Caco-2 (cell line): ENCODE data around the gene KRABD2.
A peak's percentile ranks its signal among the peaks of the same experiment; 100 is the strongest.

ENCODE experiments used
- BruUV-seq: library from RNA; stranded (reverse); fragments of 400-500 nt; replicated peaks from 2 replicates; lab custom pipeline; 2021; lab: Mats Ljungman, UMichigan
- CTCF ChIA-PET: fragments of 300-600 bp; sonication (Branson Sonifier 250); formaldehyde crosslinking; loops from one replicate; lab custom pipeline; 2022; ENCODE audit warnings: antibody characterized with exemption; lab: Charles Lee
- POLR2A ChIA-PET: fragments of 300-600 bp; sonication (Branson Sonifier 250); formaldehyde crosslinking; loops from one replicate; lab custom pipeline; 2022; ENCODE audit warnings: antibody characterized with exemption; lab: Charles Lee
- DNase-seq, 2 experiments: peaks; one replicate each; pipeline versions ENCODE4 v3.0.0 to v3.0.0-alpha.2; 2020 to 2022
- H3K27me3 ChIP-seq: replicated peaks from 2 replicates; pipeline ENCODE4 v1.6.0; 2011; ENCODE audit warnings: low read length; ENCODE audit not compliant: control insufficient read depth, insufficient read depth
- H3K36me3 ChIP-seq: 2 replicates; pipeline ENCODE4 v1.5.1; 2011; ENCODE audit warnings: low read length; ENCODE audit not compliant: control insufficient read depth, insufficient read depth
- H3K4me1 ChIP-seq: fragments of 250-450 bp; sonication (Bioruptor Pico); 2 replicates; pipeline ENCODE4 v1.5.1; 2020; ENCODE audit warnings: mild to moderate bottlenecking
- H3K4me3 ChIP-seq: 2 replicates; pipeline ENCODE4 v1.5.1; 2011; ENCODE audit warnings: low read depth, mild to moderate bottlenecking, control low read depth, low read length
- H3K9me3 ChIP-seq: fragments of 250-450 bp; sonication (Bioruptor Pico); 2 replicates; pipeline ENCODE4 v1.5.1; 2020; ENCODE audit warnings: mild to moderate bottlenecking, moderate library complexity
- H3K27ac Mint-ChIP-seq: one replicate; pipeline ENCODE4 v1.8.0; 2022; ENCODE audit warnings: mixed read lengths; ENCODE audit not compliant: unreplicated experiment
- H3K27me3 Mint-ChIP-seq: one replicate; pipeline ENCODE4 v1.8.0; 2022; ENCODE audit warnings: mixed read lengths; ENCODE audit not compliant: insufficient read depth, unreplicated experiment
- H3K36me3 Mint-ChIP-seq: one replicate; pipeline ENCODE4 v1.8.0; 2022; ENCODE audit warnings: mild to moderate bottlenecking, mixed read lengths; ENCODE audit not compliant: insufficient read depth, unreplicated experiment
- H3K4me1 Mint-ChIP-seq: one replicate; pipeline ENCODE4 v1.8.0; 2022; ENCODE audit warnings: low read depth, mixed read lengths; ENCODE audit not compliant: unreplicated experiment
- H3K4me3 Mint-ChIP-seq: one replicate; pipeline ENCODE4 v1.8.0; 2022; ENCODE audit warnings: mild to moderate bottlenecking, moderate library complexity, mixed read lengths; ENCODE audit not compliant: unreplicated experiment
- H3K9me3 Mint-ChIP-seq: one replicate; pipeline ENCODE4 v1.8.0; 2022; ENCODE audit warnings: mixed read lengths; ENCODE audit not compliant: unreplicated experiment
- CTCF ChIP-seq, 2 experiments: fragments of 200-600 bp in 1 of 2; IDR thresholded peaks; 1 replicate in 1 of 2; 2 replicates in 1 of 2; pipeline versions ENCODE4 v1.5.1 to v1.8.0; 2011 to 2022; ENCODE audit warnings: antibody characterized with exemption in 1 of 2, control low read depth in 1 of 2, inconsistent platforms in 1 of 2, low read depth in 1 of 2, low read length in 1 of 2, mild to moderate bottlenecking in 1 of 2, moderate library complexity in 1 of 2; ENCODE audit not compliant: insufficient read depth in 1 of 2, severe bottlenecking in 1 of 2, unreplicated experiment in 1 of 2
- intact Hi-C: fragments of 100-400 bp; cut with micrococcal nuclease; formaldehyde crosslinking; loops from one replicate; pipeline ENCODE4 v1.10.0; 2022; ENCODE audit not compliant: unreplicated experiment

The KRABD2 gene

GRCh38 chr17:8410883-8411238 lies 34.4 kb upstream of the KRABD2 start:
- no TSS peak for BruUV-seq
- no peaks in the 10 kb centered on the region for H3K36me3 ChIP-seq
- H3K27me3 Mint-ChIP-seq, result no peaks in the 10 kb centered on the region
- no peaks in the 10 kb centered on the region for H3K4me1 Mint-ChIP-seq
- ChIA-PET CTCF (interaction anchor here (0.7 to 1.4 kb wide), 8 partner anchors 9 to 375 kb away, joined by 3 to 13 read pairs (median 4); partner anchors contain the start of gene NDEL1), POLR2A (interaction anchor here (1.0 kb wide), 1 partner anchor 27 kb away, joined by 5 read pairs; no protein-coding TSS in a partner anchor)
- no peak overlapping the region for H3K4me3 ChIP-seq
- intact Hi-C loops, result loop anchor here (10.0 kb wide), 1 partner anchor 334 kb away; the partner anchor contains the start of gene CCDC42
- H3K4me3 Mint-ChIP-seq, result no peak overlapping the region
- H3K4me1 ChIP-seq, result no peaks in the 10 kb centered on the region
- DNase-seq, result no peak
- H3K36me3 Mint-ChIP-seq, result peaks cover 5% of the 10 kb centered on the region
- no peaks in the 10 kb centered on the region for H3K27me3 ChIP-seq
- H3K9me3 Mint-ChIP-seq, result no peaks in the 10 kb centered on the region
- H3K27ac Mint-ChIP-seq, result no peak overlapping the region
- no peaks in the 10 kb centered on the region for H3K9me3 ChIP-seq
- no peak for TF ChIP-seq CTCF (IDR thresholded peaks at IDR 0.05; ENCODE audit: insufficient read depth in 1 of 2, low read depth in 1 of 2, low read length in 1 of 2, severe bottlenecking in 1 of 2, unreplicated experiment in 1 of 2)

GRCh38 chr17:8409966-8410882 lies 33.7 kb upstream of the KRABD2 start:
- ChIA-PET CTCF (interaction anchor here (0.6 to 1.4 kb wide), 9 partner anchors 10 to 376 kb away, joined by 3 to 13 read pairs (median 4); partner anchors contain the start of gene NDEL1), POLR2A (interaction anchor here (1.0 kb wide), 1 partner anchor 27 kb away, joined by 5 read pairs; no protein-coding TSS in a partner anchor)
- Mint-ChIP-seq H3K4me1 (no peaks in the 10 kb centered on the region), H3K27me3 (no peaks in the 10 kb centered on the region), H3K4me3 (no peak overlapping the region), H3K36me3 (peaks cover 5% of the 10 kb centered on the region), H3K27ac (no peak overlapping the region), H3K9me3 (no peaks in the 10 kb centered on the region)
- intact Hi-C loops, result loop anchor here (10.0 kb wide), 1 partner anchor 335 kb away; the partner anchor contains the start of gene CCDC42
- no peaks in the 10 kb centered on the region for H3K27me3 ChIP-seq
- H3K4me1 ChIP-seq, result no peaks in the 10 kb centered on the region
- BruUV-seq, result no TSS peak
- H3K4me3 ChIP-seq, result no peak overlapping the region
- no peaks in the 10 kb centered on the region for H3K36me3 ChIP-seq
- no peaks in the 10 kb centered on the region for H3K9me3 ChIP-seq
- peak; percentile 58 for TF ChIP-seq CTCF (IDR thresholded peaks at IDR 0.05; ENCODE audit: insufficient read depth in 1 of 2, low read depth in 1 of 2, low read length in 1 of 2, severe bottlenecking in 1 of 2, unreplicated experiment in 1 of 2)
- DNase-seq, result peak; percentile 77

GRCh38 chr17:8408371-8408770 lies 31.9 kb upstream of the KRABD2 start:
- no TSS peak for BruUV-seq
- Mint-ChIP-seq H3K27me3 (no peaks in the 10 kb centered on the region), H3K4me3 (no peak overlapping the region), H3K4me1 (no peaks in the 10 kb centered on the region), H3K36me3 (peaks cover 5% of the 10 kb centered on the region), H3K9me3 (no peaks in the 10 kb centered on the region), H3K27ac (no peak overlapping the region)
- CTCF ChIA-PET, result no interaction called here
- no peaks in the 10 kb centered on the region for H3K27me3 ChIP-seq
- no peak for TF ChIP-seq CTCF (IDR thresholded peaks at IDR 0.05; ENCODE audit: insufficient read depth in 1 of 2, low read depth in 1 of 2, low read length in 1 of 2, severe bottlenecking in 1 of 2, unreplicated experiment in 1 of 2)
- DNase-seq, result no peak
- H3K4me1 ChIP-seq, result no peaks in the 10 kb centered on the region
- intact Hi-C loops, result no loop called here
- no peaks in the 10 kb centered on the region for H3K36me3 ChIP-seq
- H3K4me3 ChIP-seq, result no peak overlapping the region
- POLR2A ChIA-PET, result no interaction called here
- no peaks in the 10 kb centered on the region for H3K9me3 ChIP-seq
